ENCODE results near the gene PDK3.

The PDK3 gene

GRCh38 chrX:24464836-24465531, at the start of gene PDK3:
Gene PDK3 (plus strand): TSS chrX:24465286. CDS start chrX:24465456, 170 bp downstream.
- in situ Hi-C loops (cut with MboI; ENCODE audit: low sequenced_read_pairs), result no loop called here

GRCh38 chrX:24415921-24416320, 49.2 kb upstream of the PDK3 start:
- in situ Hi-C loops (cut with MboI; ENCODE audit: low sequenced_read_pairs), result no loop called here

- in situ Hi-C loops (cut with MboI; ENCODE audit: low sequenced_read_pairs), result no loop called here
These were observed 41.1 kb upstream of the PDK3 start for GRCh38 chrX:24423960-24424359.

DNA sequence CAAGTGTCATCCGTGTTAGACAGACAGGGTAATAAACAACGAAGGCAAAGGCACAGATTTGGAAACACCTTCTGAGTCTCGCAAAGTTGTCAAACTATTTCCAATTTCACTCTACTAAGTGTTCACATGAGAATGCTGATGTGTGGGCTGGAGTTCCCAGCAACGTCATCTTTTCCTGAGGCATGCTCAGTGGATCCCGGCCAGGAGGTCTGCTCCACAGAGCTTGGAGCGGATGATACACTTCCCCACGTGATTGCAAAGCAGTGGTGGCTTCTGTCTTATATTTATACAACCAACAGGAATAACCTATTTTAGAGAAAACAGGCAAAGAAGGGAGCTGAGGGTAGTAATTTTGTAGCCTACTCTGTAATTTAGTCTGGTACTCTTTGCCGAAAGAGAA, 40.1 kb upstream of the PDK3 start:
- in situ Hi-C loops (cut with MboI; ENCODE audit: low sequenced_read_pairs), result no loop called here

DNA sequence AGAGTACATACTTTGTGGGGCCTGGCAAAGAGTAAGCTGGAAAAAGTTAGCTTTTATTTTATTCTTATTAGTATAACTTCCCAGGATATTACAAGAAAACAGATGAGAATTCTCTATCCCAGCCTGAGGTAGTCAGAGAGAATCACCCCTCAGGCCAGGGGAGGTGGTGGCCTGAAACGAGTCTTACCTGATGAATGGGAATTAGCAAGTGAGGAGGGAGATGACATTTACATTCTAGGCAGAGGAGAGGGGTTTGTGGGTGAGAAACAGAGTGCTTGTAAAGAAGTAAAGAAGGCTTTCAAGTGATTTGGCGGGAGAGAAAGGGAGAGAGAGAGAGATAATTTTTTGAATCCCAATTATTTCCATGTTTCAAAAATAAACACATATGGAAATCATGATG, 39.3 kb upstream of the PDK3 start:
- in situ Hi-C loops (cut with MboI; ENCODE audit: low sequenced_read_pairs), result no loop called here

DNA sequence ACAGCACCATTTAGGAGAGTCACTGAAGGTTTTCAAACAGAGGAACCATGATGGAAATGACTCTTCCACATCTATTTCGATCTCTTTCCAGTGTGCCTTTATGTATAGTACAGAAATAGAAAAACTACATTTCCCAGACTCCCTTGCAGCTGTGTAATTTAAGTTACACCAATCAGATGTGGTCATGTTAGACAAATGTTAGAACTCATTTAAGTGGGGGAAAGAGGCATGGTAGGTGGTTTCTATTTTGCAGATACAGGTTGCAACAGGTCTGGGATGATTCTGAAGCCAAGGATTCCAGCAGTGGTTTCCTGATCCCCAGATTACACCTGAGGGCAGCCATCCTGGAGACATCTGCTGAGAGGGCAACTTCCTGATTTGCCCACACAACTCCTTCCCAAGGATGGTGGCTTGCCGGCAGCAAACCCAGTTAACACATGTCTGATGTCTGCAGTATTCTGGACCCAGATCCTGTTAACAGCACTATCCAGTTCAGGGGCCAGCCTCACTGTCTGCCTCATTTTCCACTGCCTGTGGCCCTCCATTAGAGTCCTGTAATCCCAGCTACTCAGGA, 38.7 kb upstream of the PDK3 start:
- in situ Hi-C loops (cut with MboI; ENCODE audit: low sequenced_read_pairs), result no loop called here

DNA sequence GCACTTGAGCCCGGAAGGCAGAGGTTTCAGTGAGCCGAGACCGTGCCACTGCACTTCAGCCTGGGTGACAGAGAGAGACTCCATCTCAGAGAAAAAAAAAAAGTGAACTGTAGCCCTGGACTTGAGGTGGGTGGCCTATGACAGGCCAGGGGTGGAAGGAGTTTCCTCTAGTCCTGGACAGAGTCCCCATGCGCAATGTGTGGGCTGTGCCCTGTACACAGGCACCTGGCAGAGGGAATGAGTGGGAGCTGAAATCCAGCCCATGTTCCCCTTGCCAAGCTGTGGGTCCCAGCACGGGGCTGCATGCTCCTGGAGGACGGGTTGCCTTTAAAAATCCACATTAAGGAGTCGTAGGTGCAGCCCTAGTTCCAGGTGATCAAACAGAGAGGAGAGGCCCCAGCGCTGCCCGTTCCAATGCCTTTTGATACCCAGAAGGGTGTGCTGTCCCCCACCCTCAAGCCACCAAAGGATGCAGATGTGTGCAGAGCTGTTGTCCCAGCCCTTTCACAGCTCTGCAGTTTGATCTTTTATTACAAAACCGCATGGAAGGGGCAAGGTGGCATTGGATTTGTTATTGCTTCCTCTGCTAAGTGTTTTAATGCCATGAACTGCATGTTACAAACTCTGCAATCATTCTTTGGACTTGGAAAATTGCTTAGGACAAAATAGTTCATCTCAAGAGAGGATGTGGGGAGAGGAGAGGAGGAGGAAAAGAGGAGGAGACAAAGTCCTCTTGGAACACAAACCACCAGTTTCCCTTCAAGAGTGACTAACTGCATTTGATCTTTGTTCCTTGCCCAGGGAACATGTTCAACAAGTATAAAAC, 38.0 kb upstream of the PDK3 start:
- in situ Hi-C loops (cut with MboI; ENCODE audit: low sequenced_read_pairs), result no loop called here

DNA sequence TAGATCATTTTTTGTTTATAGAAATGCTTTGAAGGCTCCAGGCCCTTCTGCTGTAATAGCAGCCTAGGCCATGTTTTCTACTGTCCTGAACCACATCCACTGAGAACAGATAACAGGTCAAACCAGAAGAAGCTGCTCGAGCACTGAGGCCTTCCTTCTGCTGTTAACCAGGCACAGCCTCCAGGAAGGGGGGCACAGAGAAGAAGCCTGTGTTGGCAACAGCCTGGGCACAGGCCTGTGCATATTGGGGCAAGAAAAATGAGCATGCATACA, 37.4 kb upstream of the PDK3 start:
- in situ Hi-C loops (cut with MboI; ENCODE audit: low sequenced_read_pairs), result no loop called here

- in situ Hi-C loops (cut with MboI; ENCODE audit: low sequenced_read_pairs), result no loop called here
These were observed 36.6 kb upstream of the PDK3 start for GRCh38 chrX:24428516-24428915.

DNA sequence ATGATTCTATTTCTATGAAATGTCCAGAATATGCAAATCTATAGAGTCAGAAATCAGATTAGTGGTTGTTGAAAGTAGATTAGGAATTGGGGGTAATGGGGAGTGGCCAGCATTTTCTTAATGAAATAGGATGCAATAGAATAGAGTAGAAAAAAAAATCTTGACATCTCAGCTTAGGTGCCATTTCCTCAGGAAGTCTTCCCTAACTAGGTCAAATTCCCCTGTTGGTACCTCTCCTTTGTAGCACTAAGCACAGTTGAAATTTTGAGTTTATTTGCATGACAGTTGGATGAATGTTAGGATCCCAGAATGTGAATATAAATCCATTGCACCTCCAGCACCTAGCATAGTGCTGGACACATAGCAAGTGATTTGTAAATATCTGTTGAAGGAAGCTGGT, 30.0 kb upstream of the PDK3 start:
- in situ Hi-C loops (cut with MboI; ENCODE audit: low sequenced_read_pairs), result no loop called here

DNA sequence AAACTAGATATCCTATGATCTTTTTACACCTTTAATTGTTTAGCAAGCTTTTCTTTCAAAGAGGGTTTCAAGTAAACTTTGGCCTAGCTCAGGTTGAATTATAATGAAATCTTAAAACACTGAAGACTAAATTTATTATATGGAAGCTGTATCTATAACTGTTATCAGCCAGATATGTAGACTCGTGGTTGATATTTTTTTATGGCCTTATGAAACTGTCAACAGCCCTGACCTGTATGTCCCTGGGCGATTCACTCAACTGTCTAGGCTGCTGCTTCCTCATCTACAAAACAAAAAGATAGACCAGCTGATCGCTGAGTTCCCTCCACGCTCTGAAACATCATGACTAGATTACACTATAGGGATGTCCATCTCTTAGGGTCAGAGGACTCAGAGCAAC, 21.2 kb upstream of the PDK3 start:
- in situ Hi-C loops (cut with MboI; ENCODE audit: low sequenced_read_pairs), result no loop called here

DNA sequence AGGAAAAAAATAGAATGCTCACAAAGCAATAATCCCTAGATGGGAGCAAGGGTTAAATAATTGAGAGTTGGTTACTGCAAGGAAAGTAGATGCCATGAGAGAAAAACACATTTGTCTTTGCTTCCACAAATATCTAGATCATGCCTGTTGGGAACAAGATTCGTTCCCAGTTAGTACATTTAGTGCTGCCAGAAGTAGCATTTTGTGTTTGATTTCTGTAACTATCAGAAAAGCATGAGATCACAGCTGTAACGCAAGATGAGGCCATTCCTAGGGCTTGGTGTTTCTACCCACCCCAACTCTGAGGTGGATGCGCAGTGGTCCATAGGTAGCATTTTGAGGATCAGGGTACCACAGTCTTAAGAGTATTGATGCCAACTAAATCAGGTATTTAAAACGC, 20.4 kb upstream of the PDK3 start:
- in situ Hi-C loops (cut with MboI; ENCODE audit: low sequenced_read_pairs), result no loop called here

GRCh38 chrX:24448762-24449250, 16.3 kb upstream of the PDK3 start:
- in situ Hi-C loops (cut with MboI; ENCODE audit: low sequenced_read_pairs), result no loop called here

- in situ Hi-C loops (cut with MboI; ENCODE audit: low sequenced_read_pairs), result no loop called here
These were observed 2.0 kb upstream of the PDK3 start for GRCh38 chrX:24463077-24463476.

DNA sequence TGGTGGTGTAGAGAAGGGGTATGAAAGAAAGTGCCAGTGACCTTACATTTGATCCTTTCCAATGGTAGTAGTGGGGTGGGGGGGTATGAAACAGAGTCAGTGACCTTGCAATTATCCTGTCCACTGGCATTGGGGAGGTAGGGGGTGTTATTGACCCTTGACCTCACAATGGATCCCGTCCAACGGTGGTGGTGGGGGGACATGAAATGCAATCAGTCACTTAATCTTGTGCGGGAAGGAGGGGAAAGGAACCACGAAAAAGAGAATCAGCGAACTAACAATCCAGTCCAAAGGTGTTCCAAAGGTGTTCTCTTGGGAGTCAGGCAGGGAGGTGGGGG, 619 bp upstream of the PDK3 start:
- in situ Hi-C loops (cut with MboI; ENCODE audit: low sequenced_read_pairs), result no loop called here

DNA sequence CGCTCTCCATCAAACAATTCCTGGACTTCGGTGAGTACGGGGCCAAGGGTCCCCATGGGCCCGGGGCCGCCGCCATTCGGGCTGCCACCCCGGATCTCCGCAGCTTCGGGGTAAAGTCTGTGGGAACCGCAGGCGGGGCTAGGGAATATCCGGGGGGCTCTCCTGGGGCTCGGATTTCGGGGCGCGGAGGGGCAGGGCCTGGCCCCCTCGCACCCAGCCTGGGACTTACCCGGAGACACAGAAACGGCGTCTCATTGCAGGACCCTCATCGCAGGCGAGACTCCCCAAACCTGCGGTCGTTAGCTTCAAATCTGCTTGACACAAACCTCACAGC, 413 bp downstream of the PDK3 start:
- in situ Hi-C loops (cut with MboI; ENCODE audit: low sequenced_read_pairs), result no loop called here

DNA sequence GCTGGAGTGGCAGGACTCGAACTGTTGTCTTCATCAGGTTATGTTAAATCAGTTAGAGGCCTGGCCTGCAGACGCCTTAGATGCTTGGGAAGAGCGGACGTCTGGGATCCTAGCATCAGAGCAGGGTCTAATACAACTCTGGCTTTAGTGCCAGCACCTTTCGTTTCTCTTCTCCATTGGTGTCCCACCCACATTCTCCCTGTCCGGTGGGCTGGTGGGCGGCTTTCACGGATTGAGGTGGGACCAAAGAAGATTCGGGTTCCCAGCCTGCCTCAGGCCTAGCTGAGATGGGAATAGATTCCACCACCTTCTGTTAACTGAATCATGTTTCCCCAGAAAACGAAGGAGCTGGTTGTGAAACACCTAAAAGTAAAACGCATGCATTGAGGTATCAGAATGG, 939 bp downstream of the PDK3 start:
- in situ Hi-C loops (cut with MboI; ENCODE audit: low sequenced_read_pairs), result no loop called here

DNA sequence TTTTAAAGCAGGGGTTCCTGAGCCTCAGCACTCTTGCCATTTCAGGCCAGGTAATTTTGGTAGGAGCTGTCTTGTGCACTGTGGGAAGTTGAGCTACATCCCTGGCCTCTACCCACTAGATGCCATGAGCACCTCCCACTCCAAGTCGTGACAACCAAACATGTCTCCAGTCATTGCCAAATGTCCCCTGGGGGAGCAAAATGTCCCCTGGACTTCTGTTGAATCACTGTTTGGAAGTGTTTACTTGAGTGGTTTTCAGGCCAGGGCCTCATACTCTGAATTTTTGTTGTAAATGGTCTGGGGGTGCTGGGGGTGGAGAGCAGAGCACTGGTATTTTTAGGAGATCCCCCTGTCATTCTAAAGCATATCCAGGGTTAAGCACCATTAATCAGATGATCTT, 3.2 kb downstream of the PDK3 start:
- in situ Hi-C loops (cut with MboI; ENCODE audit: low sequenced_read_pairs), result no loop called here

GRCh38 chrX:24471808-24472207, 6.7 kb downstream of the PDK3 start:
- in situ Hi-C loops (cut with MboI; ENCODE audit: low sequenced_read_pairs), result no loop called here

DNA sequence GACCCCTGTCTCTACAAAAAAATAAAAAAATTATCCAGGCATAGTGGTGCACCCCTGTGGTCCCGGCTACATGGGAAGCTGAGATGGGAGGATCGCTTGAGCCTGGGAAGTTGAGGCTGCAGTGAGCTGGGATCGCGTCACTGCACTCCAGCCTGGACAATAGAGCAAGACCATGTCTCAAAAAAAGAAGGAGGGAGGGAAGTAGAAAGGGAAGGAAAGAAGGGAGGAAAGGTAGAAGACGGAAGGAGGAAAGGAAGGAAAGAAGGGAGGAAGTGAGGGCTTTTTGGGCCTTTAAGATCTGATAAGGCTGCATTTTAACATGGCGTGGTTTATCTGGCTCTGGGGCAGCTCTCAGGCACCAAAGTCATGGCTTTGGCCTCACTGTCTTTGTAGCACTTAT, 10.4 kb downstream of the PDK3 start:
- in situ Hi-C loops (cut with MboI; ENCODE audit: low sequenced_read_pairs), result no loop called here

GRCh38 chrX:24478509-24478908, 13.4 kb downstream of the PDK3 start:
- in situ Hi-C loops (cut with MboI; ENCODE audit: low sequenced_read_pairs), result no loop called here

GRCh38 chrX:24479924-24480323, 14.8 kb downstream of the PDK3 start:
- in situ Hi-C loops (cut with MboI; ENCODE audit: low sequenced_read_pairs), result no loop called here
